Astrocyte of the cerebellum (primary cell): ENCODE data around the gene TMCC1.

Experiments
- DNase-seq: peaks from one replicate; pipeline ENCODE4 v3.0.0-alpha.2; 2011; ENCODE audit warnings: low read depth
- H3K4me3 ChIP-seq: 2 replicates; pipeline ENCODE4 v1.5.1; 2011; ENCODE audit warnings: mild to moderate bottlenecking, low read depth, low read length, moderate library complexity
- in situ Hi-C: cut with HindIII; loops from 2 replicates; pipeline ENCODE4 v1.10.0; 2017; ENCODE audit warnings: low sequenced_read_pairs
- TF ChIP-seq, protein P1 (sequence below): IDR thresholded peaks from 2 replicates; pipeline ENCODE4 v1.5.1; 2012; ENCODE audit warnings: low read length, low read depth, moderate library complexity, mild to moderate bottlenecking; ENCODE audit errors: missing control alignments

TMCC1 gene

DNA sequence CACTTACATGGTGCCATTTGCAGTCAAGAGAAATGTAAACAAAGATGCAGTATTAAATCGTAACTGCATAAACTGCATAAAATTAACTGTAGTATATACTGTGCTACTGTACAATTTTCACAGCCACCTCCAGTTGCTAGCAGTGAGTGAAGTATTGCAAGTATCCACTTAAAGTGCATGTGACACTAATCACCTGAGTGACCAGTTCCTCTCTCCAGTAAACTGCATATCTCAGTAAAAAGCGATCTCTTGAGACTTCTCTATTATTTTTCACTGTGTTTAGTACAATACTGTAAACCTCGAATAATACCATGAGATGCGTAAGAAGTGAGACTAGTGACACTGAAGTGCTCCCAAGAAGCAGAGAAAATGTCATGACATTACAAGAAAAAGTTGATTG, 175.3 kb downstream of the TMCC1 start:
- no peak for DNase-seq
- in situ Hi-C loops: no loop called here
- TF ChIP-seq, protein P1, sequence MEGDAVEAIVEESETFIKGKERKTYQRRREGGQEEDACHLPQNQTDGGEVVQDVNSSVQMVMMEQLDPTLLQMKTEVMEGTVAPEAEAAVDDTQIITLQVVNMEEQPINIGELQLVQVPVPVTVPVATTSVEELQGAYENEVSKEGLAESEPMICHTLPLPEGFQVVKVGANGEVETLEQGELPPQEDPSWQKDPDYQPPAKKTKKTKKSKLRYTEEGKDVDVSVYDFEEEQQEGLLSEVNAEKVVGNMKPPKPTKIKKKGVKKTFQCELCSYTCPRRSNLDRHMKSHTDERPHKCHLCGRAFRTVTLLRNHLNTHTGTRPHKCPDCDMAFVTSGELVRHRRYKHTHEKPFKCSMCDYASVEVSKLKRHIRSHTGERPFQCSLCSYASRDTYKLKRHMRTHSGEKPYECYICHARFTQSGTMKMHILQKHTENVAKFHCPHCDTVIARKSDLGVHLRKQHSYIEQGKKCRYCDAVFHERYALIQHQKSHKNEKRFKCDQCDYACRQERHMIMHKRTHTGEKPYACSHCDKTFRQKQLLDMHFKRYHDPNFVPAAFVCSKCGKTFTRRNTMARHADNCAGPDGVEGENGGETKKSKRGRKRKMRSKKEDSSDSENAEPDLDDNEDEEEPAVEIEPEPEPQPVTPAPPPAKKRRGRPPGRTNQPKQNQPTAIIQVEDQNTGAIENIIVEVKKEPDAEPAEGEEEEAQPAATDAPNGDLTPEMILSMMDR: no peak
- H3K4me3 ChIP-seq: no peak overlapping the region

DNA sequence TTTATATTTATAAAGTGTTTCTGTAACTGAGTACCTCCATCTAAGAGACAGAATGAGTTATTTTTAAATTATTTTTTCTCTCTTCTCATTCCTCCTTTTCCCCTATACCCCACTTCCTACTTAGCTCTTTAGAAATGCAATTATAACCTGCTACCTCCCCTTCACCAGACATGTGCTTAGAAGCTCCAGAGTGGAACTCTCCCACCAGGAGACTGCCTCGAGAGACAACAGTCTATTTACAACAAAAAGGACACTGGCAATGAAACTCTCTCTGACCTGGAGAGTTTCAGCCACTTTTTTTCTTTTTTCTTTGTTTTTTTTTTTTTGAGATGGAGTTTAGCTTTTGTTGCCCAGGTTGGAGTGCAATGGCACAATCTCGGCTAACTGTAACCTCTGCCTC, 177.7 kb downstream of the TMCC1 start:
- in situ Hi-C loops: no loop called here
- TF ChIP-seq, protein P1: no peak
- H3K4me3 ChIP-seq: no peak overlapping the region
- DNase-seq: no peak

DNA sequence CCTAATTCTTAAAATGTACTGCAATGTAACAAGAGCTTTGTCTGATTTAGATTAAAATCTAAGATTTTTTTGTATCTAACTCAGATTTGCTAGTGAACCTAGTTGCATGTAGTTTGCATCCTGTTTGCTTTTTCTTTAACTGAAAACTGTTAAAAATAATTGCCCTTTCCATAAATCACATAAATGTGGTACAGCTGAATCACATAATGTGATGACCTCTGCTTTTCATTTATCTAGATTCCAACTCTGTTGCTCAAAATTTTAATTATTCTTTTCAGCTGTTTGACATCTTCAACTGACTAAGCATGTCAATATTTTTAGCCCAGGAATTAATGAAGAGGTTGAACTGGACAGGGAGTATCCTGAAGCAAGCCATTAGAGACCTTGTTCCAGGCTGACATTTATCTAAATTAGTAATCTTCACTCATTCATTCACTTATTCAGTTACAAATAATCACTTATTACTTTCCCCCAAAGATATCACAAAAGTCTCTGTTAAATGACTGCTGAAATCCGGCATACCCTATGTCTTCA, 185.1 kb downstream of the TMCC1 start:
- DNase-seq: no peak
- no peak overlapping the region for H3K4me3 ChIP-seq
- in situ Hi-C loops: no loop called here
- TF ChIP-seq, protein P1: no peak

DNA sequence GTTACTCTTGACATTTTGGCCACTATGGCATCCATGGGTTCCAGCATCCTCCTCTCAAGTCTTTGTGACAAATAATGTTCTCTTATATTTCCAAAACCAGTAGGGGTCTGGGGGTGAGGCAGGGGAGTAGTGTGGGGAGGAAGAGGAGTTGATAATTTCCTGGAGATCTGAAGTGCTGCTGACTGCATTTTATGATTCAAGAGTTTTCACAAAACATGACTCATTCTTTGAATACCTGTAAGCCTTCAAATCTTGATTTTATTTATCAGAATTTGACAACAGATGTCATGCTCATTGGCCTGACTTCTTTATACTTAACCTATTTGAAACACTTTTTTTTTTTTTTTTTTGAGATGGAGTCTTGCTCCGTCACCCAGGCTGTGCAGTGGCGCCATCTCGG, 188.2 kb downstream of the TMCC1 start:
- in situ Hi-C loops: no loop called here
- DNase-seq: no peak
- TF ChIP-seq, protein P1: no peak
- H3K4me3 ChIP-seq: no peak overlapping the region

DNA sequence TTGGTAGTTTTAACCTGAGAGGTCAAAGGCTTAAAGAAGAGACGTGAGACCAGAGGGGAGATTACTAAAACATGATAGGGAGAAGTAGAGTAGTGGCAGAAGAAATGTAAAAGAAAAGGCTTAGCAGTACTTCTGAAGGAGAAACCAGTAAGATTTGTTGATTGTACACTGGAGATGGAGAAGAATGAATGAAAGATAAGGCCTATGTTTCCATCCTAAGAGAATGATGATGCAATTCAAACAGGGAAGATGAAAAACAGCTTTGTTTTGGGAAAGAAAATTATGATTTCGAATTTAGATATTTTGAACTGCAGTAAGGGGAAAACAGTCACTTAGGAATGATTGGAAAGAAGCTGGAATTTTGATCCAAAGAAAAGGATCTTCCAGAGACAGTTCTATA, 189.6 kb downstream of the TMCC1 start:
- no peak for DNase-seq

DNA sequence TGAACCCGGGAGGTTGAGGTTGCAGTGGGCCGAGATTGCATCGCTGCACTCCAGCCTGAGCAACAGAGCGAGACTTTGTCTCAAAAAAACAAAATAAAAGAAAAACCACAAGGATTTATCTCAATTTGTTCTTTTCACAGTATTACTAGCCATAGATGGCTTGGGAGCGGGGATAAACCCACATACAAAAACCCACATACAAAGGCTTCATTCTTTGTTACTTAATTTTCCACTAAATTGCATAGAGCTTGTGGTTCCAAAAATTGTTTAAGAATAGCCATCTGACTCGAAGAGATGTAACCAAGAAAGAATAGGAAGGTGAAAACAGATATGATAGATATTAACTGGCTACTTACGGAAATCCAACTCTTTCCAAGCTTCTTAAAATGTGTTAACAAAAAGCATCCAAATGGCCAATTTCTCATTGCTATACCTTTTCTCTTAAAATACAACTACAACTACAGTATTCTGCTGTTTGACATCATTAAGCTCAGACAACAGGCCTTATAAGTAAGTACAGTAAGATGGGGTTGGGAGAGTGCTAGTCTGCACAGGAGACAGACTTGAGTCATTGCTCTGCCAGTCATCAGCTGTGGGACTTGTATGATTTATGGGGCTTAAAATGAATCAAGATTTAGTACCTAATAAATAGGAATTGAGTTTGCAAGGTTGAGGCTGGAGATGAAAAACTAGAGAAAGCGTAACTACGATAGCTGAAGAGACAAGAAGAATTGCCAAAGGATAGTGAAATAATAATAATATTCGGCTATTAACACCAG, 190.4 kb downstream of the TMCC1 start:
- no peak overlapping the region for H3K4me3 ChIP-seq
- in situ Hi-C loops: no loop called here
- TF ChIP-seq, protein P1: no peak
- no peak for DNase-seq

More for the DNA sequence above, 189.6 kb downstream of the TMCC1 start:
- in situ Hi-C loops: no loop called here
- TF ChIP-seq, protein P1: no peak
- no peak overlapping the region for H3K4me3 ChIP-seq
